WI38 (cell line): ENCODE data around the gene IGSF11.
"Not testable (repeated sequence)": the region's sequence is repeated elsewhere in the genome, so short reads cannot be mapped to it uniquely, and the experiment has no call there.

Experiments
- H3K4me3 ChIP-seq: 2 replicates; pipeline ENCODE4 v1.5.1; 2011; ENCODE audit warnings: low read depth, mild to moderate bottlenecking, control low read depth, low read length
- TF ChIP-seq, protein P1 (sequence below): IDR thresholded peaks from 2 replicates; pipeline ENCODE4 v1.5.1; 2012; ENCODE audit warnings: low read depth, mild to moderate bottlenecking, control low read depth, low read length

The IGSF11 gene

DNA sequence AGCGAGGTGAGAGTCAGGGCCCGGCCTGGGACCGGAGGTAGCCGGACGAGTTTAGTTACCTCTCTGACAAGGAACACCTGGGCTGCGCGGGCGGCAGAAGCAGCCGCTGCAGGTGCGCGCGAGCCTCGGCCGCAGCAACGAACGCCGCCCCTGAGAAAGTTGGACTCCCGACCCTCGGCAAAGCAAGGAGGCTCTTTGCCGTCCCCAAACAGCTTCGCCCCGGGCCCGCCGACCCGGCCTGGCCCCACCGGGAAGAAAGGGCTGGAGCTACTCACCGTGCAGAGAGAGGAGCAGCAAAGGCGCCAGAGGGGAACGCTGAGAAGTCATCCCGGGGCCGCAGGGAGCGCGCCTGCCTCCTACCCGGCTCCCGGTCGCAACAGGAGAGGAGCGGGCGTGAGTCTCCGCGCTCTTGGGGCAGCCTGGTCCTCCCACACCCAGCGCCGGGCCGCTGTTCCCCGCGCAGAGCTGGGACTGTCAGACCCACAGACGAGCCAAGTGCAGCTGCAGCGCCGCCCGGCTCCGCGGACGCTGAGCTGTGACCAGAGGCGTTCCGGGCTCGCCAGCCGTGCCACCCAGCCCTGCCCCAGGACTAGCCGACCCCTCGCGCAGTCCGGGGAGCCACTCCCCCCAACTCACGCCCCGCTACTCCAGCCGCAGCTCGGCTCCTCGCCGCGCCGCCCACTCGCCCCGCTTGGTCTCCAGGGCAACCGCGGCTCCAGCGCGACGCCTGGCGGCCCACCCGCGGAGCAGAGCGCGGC lies at the start of gene IGSF11:
Gene IGSF11 (minus strand): TSS at position 591 of the 758 bp plus-strand sequence. CDS start 264 bp downstream, at position 327.
- TF ChIP-seq, protein P1, sequence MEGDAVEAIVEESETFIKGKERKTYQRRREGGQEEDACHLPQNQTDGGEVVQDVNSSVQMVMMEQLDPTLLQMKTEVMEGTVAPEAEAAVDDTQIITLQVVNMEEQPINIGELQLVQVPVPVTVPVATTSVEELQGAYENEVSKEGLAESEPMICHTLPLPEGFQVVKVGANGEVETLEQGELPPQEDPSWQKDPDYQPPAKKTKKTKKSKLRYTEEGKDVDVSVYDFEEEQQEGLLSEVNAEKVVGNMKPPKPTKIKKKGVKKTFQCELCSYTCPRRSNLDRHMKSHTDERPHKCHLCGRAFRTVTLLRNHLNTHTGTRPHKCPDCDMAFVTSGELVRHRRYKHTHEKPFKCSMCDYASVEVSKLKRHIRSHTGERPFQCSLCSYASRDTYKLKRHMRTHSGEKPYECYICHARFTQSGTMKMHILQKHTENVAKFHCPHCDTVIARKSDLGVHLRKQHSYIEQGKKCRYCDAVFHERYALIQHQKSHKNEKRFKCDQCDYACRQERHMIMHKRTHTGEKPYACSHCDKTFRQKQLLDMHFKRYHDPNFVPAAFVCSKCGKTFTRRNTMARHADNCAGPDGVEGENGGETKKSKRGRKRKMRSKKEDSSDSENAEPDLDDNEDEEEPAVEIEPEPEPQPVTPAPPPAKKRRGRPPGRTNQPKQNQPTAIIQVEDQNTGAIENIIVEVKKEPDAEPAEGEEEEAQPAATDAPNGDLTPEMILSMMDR, result no peak

DNA sequence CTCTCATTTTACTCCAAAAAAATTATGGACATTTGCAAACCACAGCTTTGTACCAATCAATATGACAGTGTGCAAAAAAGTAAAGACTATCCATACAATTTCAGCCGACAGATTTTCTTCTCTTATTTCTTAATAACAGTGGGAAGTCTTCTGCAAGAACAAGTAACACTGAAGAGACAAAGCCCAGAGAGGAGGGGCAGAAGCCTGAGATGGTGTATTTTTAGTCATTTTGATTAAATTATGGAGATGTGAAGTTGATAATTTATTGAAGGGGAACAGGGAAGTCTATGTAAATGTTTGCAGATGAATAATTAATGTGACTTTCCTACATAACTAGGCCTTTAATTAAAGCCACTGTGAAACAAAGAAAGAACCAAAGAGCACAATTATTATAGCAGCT lies 45.7 kb upstream of the IGSF11 start:
- no peak overlapping the region for H3K4me3 ChIP-seq
- TF ChIP-seq, protein P1, result no peak

More for the DNA sequence above, at the start of gene IGSF11:
- peak within 1 kb of the TSS; percentile 56 for H3K4me3 ChIP-seq

DNA sequence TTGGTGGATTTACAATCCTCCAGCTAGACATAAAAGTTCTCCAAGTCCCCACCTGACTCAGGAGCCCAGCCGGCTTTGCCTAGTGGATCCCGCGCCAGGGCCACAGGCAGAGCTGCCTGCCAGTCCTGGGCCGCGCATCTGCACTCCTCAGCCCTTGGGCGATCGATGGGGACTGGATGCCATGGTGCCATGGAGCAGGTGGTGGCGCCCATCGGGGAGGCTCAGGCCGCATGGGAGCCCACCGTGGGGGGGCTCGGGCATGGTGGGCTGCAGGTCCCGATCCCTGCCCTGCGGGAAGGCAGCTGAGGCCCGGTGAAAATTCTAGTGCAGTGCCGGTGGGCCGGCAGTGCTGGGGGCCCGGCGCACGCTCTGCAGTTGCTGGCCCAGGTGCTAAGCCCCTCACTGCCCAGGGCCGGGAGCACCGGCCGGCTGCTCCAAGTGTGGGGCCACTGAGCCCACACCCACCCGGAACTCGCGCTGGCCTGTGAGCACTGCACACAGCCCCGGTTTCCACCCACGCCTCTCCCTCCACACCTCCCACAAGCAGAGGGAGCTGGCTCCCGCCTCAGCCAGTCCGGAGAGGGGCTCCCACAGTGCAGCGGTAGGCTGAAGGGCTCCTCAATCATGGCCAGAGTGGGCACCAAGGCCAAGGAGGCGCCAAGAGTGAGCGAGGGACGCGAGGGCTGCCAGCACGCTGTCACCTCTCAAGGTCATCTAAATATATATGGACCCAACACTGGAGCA lies 38.8 kb upstream of the IGSF11 start:
- H3K4me3 ChIP-seq, result no peak overlapping the region
- TF ChIP-seq, protein P1, result no peak

GRCh38 chr3:119072451-119072850 lies 37.8 kb upstream of the IGSF11 start:
- not testable (repeated sequence) for H3K4me3 ChIP-seq

- TF ChIP-seq, protein P1, result no peak
- H3K4me3 ChIP-seq, result no peak overlapping the region
Measured at GRCh38 chr3:119069725-119070124, 35.1 kb upstream of the IGSF11 start.

- TF ChIP-seq, protein P1, result no peak
- no peak overlapping the region for H3K4me3 ChIP-seq
Measured at GRCh38 chr3:119063471-119063870, 28.8 kb upstream of the IGSF11 start.

- TF ChIP-seq, protein P1, result no peak
Measured at GRCh38 chr3:119062892-119063291, 28.2 kb upstream of the IGSF11 start.

More at GRCh38 chr3:119062892-119063291, 28.2 kb upstream of the IGSF11 start:
- no peak overlapping the region for H3K4me3 ChIP-seq
